HepG2 (cell line): ENCODE data around the gene LATS2. TPM values are rescaled to one million over a fixed set of nuclear protein-coding genes. Genes with fewer than 3 reads are reported as not detected.

Experiments used
- ATAC-seq: fragments of 200-7000 bp; cut with Tn5 transposase; 3 replicates; pipeline ENCODE4 v1.9.1; 2020; ENCODE audit warnings: mild to moderate bottlenecking, moderate library complexity
- BruUV-seq: library from RNA; stranded (reverse); fragments of 400-500 nt; replicated peaks from 2 replicates; lab custom pipeline; 2021; lab: Mats Ljungman, UMichigan
- CTCF ChIA-PET: fragments of 300-600 bp; formaldehyde crosslinking; extraction: SDS; loops from one replicate; lab custom pipeline; 2021; ENCODE audit warnings: low total read pairs, inconsistent platforms, low intra/inter-chr PET ratio; lab: Yijun Ruan, JAX
- POLR2A ChIA-PET: fragments of 350-600 bp; sonication (Branson Sonifier 250); formaldehyde crosslinking; loops from one replicate; lab custom pipeline; 2020; ENCODE audit warnings: antibody characterized with exemption, inconsistent platforms; lab: Yijun Ruan, JAX
- DNase-seq: peaks from one replicate; pipeline ENCODE4 v3.0.0-alpha.2; 2015; ENCODE audit warnings: low spot score
- FAIRE-seq: peaks from 3 replicates; lab custom pipeline; 2011; peaks lifted over from hg19 to GRCh38; lab: Jason Lieb, UNC
- H2AFZ ChIP-seq: one replicate; pipeline ENCODE4 v1.6.1; 2011; ENCODE audit warnings: low read length, inconsistent platforms
- H3K27ac ChIP-seq: fragments of 300-600 bp; 3 replicates; pipeline ENCODE4 v1.8.0; 2011; ENCODE audit warnings: mixed run types, mild to moderate bottlenecking, mixed read lengths, low read length, inconsistent platforms; ENCODE audit not compliant: insufficient read depth; ENCODE audit errors: extremely low read length
- H3K27me3 ChIP-seq, 2 experiments: fragments of 200-600 bp in 1 of 2; 2 replicates in 1 of 2; 3 replicates in 1 of 2; pipeline versions ENCODE4 v1.6.0 to v1.8.0; 2011; ENCODE audit warnings: low read length in 2 of 2, mild to moderate bottlenecking in 2 of 2, moderate library complexity in 2 of 2, inconsistent platforms in 1 of 2; ENCODE audit not compliant: insufficient read depth in 2 of 2, control insufficient read depth in 1 of 2
- H3K36me3 ChIP-seq, 2 experiments: fragments of 200-600 bp in 1 of 2; replicated peaks in 1 of 2; 2 replicates in 1 of 2; 3 replicates in 1 of 2; pipeline versions ENCODE4 v1.5.1 to v1.8.0; 2011; ENCODE audit warnings: low read length in 2 of 2, inconsistent platforms in 1 of 2; ENCODE audit not compliant: insufficient read depth in 2 of 2, control insufficient read depth in 1 of 2
- H3K4me1 ChIP-seq: 2 replicates; pipeline ENCODE4 v1.5.1; 2012; ENCODE audit warnings: low read length, inconsistent platforms; ENCODE audit not compliant: insufficient read depth
- H3K4me2 ChIP-seq: 2 replicates; pipeline ENCODE4 v1.6.0; 2011; ENCODE audit warnings: low read depth, low read length, inconsistent platforms
- H3K4me3 ChIP-seq, 3 experiments: fragments of 200-600 bp in 1 of 3; sonication (generic), shearing (Covaris generic) in 1 of 3; replicated peaks in 1 of 3; 2 replicates each; pipeline ENCODE4 v1.5.1; 2011 to 2016; ENCODE audit warnings: low read length in 3 of 3, inconsistent platforms in 2 of 3, low read depth in 2 of 3, mild to moderate bottlenecking in 2 of 3, control low read depth in 1 of 3, mixed read lengths in 1 of 3; ENCODE audit not compliant: insufficient read depth in 1 of 3
- H3K79me2 ChIP-seq: one replicate; pipeline ENCODE4 v1.6.1; 2011; ENCODE audit warnings: low read length, inconsistent platforms; ENCODE audit not compliant: insufficient read depth
- H3K9ac ChIP-seq: 2 replicates; pipeline ENCODE4 v1.6.0; 2011; ENCODE audit warnings: mild to moderate bottlenecking, low read depth, low read length, inconsistent platforms; ENCODE audit not compliant: insufficient read depth
- H3K9me3 ChIP-seq: 2 replicates; pipeline ENCODE4 v1.5.1; 2012; ENCODE audit warnings: mild to moderate bottlenecking, low read length
- H4K20me1 ChIP-seq: 2 replicates; pipeline ENCODE4 v1.6.0; 2011; ENCODE audit warnings: inconsistent platforms, mild to moderate bottlenecking, low read length, moderate library complexity; ENCODE audit not compliant: insufficient read depth
- AHR ChIP-seq: IDR thresholded peaks from 2 replicates; pipeline ENCODE4 v1.6.1; 2018; ENCODE audit warnings: missing genetic modification reagents, missing compliant biosample characterization
- CEBPB ChIP-seq: IDR thresholded peaks from 2 replicates; pipeline ENCODE4 v1.6.1; 2011; ENCODE audit warnings: low read depth, low read length, improper control_type of control experiment, borderline replicate concordance
- EHMT2 ChIP-seq: fragments of 200-600 bp; sonication (generic); IDR thresholded peaks from 2 replicates; pipeline ENCODE4 v1.7.0; 2017; ENCODE audit warnings: antibody characterized with exemption, low read depth, low read length, borderline replicate concordance
- POGZ ChIP-seq: sonication (generic); formaldehyde crosslinking; IDR thresholded peaks from 2 replicates; pipeline ENCODE4 v1.4.0; 2020; ENCODE audit warnings: mild to moderate bottlenecking, missing genetic modification reagents
- TOPORS ChIP-seq: sonication (generic); formaldehyde crosslinking; IDR thresholded peaks from 2 replicates; pipeline ENCODE4 v1.8.0; 2023; ENCODE audit warnings: mild to moderate bottlenecking, missing genetic modification reagents
- ZNF546 ChIP-seq: sonication (generic); formaldehyde crosslinking; conservative IDR thresholded peaks from 2 replicates; pipeline ENCODE4 v1.8.1; 2023; ENCODE audit warnings: mild to moderate bottlenecking, missing genetic modification reagents
- WGBS: methylation state at CpG from one replicate; pipeline ENCODE4 v1.1.6; 2017; ENCODE audit warnings: low lambda C conversion rate; 5-methylcytosine and 5-hydroxymethylcytosine counted together
- in situ Hi-C: cut with HindIII; loops from 2 replicates; pipeline ENCODE4 v1.10.0; 2017; ENCODE audit warnings: low pct_unique_long_range_greater_than_20kb; ENCODE audit not compliant: extremely low pct_ligation_motif_present
- intact Hi-C: fragments of 100-400 bp; cut with micrococcal nuclease; formaldehyde crosslinking; loops from one replicate; pipeline ENCODE4 v1.10.0; 2022; ENCODE audit not compliant: unreplicated experiment
- polyA plus RNA-seq, 8 experiments: library from polyadenylated mRNA; depleted of rRNA in 3 of 8; stranded (reverse) in 7 of 8; unstranded in 1 of 8; fragments of >200 nt; fragmentation: Illumina TruSeq in 4 of 8; extraction: Trizol in 4 of 8; gene quantifications; 2 replicates each; pipeline versions ENCODE4 v1.2.1 to v1.2.3, GENCODE V29; 2011 to 2016; ENCODE audit warnings: low read depth in 4 of 8, missing spikeins in 1 of 8, mixed read lengths in 1 of 8; ENCODE audit not compliant: insufficient read depth in 1 of 8
- total RNA-seq, 5 experiments: library from RNA; depleted of rRNA; stranded (reverse); fragments of >200 nt; fragmentation: Illumina TruSeq; extraction: Trizol; gene quantifications; 2 replicates each; pipeline ENCODE4 v1.2.3, GENCODE V29; 2016; ENCODE audit warnings: low read depth in 1 of 5
- TF ChIP-seq, protein P1 (sequence below): sonication (generic); formaldehyde crosslinking; IDR thresholded peaks from 2 replicates; pipeline ENCODE4 v1.9.0; 2022; ENCODE audit warnings: missing genetic modification reagents, mild to moderate bottlenecking, borderline replicate concordance

LATS2 gene
- total and polyA plus RNA-seq, 2 of the 13 experiments (the other 11 are each of a cell fraction or from before 2014, with no cell fraction given): 7.3 to 8.5 TPM

DNA sequence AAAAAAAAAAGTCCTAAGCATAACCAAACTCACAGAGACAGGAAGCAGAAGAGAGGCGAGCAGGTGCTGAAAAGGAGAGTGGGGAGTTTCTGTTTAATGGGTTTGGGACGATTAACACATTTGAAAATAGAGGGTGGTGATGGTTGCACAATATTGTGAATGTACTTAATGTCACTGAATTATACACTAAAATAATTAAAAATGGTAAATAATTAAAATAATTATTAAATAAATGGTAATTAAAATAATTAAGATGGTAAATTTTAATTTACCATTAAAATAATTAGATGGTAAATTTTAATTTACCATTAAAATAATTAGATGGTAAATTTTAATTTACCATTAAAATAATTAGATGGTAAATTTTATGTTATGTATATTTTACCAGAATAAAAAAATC is 84.0 kb downstream of the LATS2 start:
- no TSS peak for BruUV-seq
- in situ Hi-C loops (no loop called here), intact Hi-C loops (no loop called here)
- TF ChIP-seq CEBPB (0 out of 2 replicates have a peak, but pooled peaks have one; percentile 27), TOPORS (CRISPR knock-in tag) (no peak)
- ChIA-PET CTCF (no interaction called here), POLR2A (no interaction called here)
- DNase-seq (no peak), FAIRE-seq (no peak), ATAC-seq (no peak)
- H3K4me2 ChIP-seq: no peak overlapping the region
- no peak overlapping the region for H3K4me3 ChIP-seq
- H3K9ac ChIP-seq: no peak overlapping the region
- H3K27me3 ChIP-seq: no peaks in the 10 kb centered on the region
- no peak overlapping the region for H3K27ac ChIP-seq
- peaks cover 28 to 70% of the 10 kb centered on the region in 2 experiments for H3K36me3 ChIP-seq
- H3K4me1 ChIP-seq: no peaks in the 10 kb centered on the region
- WGBS: 98% methylated on average over 2 of the region's 2 CpGs
- H2AFZ ChIP-seq: no peak overlapping the region
- no peaks in the 10 kb centered on the region for H3K79me2 ChIP-seq
- H4K20me1 ChIP-seq: no peaks in the 10 kb centered on the region
- no peaks in the 10 kb centered on the region for H3K9me3 ChIP-seq

- Histone ChIP-seq H3K27ac (no peak overlapping the region), H4K20me1 (no peaks in the 10 kb centered on the region), H3K27me3 (no peaks in the 10 kb centered on the region), H3K36me3 (peaks cover 14 to 47% of the 10 kb centered on the region in 2 experiments), H3K79me2 (no peaks in the 10 kb centered on the region), H3K4me2 (no peak overlapping the region), H3K4me3 (no peak overlapping the region), H3K4me1 (no peaks in the 10 kb centered on the region), H3K9me3 (no peaks in the 10 kb centered on the region), H3K9ac (no peak overlapping the region), H2AFZ (no peak overlapping the region)
- in situ Hi-C loops: no loop called here
- intact Hi-C loops: no loop called here
- ATAC-seq (no peak), FAIRE-seq (no peak), DNase-seq (no peak)
- ChIA-PET POLR2A (no interaction called here), CTCF (no interaction called here)
- 98% methylated on average over 20 of the region's 20 CpGs for WGBS
- no TSS peak for BruUV-seq
- TF ChIP-seq POGZ (CRISPR knock-in tag) (no peak), ZNF546 (CRISPR knock-in tag) (no peak), EHMT2 (no peak), AHR (CRISPR knock-in tag) (no peak)
- TF ChIP-seq, protein P1, sequence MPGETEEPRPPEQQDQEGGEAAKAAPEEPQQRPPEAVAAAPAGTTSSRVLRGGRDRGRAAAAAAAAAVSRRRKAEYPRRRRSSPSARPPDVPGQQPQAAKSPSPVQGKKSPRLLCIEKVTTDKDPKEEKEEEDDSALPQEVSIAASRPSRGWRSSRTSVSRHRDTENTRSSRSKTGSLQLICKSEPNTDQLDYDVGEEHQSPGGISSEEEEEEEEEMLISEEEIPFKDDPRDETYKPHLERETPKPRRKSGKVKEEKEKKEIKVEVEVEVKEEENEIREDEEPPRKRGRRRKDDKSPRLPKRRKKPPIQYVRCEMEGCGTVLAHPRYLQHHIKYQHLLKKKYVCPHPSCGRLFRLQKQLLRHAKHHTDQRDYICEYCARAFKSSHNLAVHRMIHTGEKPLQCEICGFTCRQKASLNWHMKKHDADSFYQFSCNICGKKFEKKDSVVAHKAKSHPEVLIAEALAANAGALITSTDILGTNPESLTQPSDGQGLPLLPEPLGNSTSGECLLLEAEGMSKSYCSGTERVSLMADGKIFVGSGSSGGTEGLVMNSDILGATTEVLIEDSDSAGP (CRISPR knock-in tag): no peak
Measured at GRCh38 chr13:20974981-20975585, 86.3 kb downstream of the LATS2 start.
